Measurements from ENCODE around the gene SLC25A38.

Gene SLC25A38

GRCh38 chr3:39376959-39377634, 6.1 kb upstream of the SLC25A38 start:
- no peak for TF ChIP-seq CTCF (IDR thresholded peaks at IDR 0.05; ENCODE audit: poor library complexity, severe bottlenecking)
- H3K9me3 ChIP-seq (ENCODE audit: severe bottlenecking), result no peaks in the 10 kb centered on the region
- no peaks in the 10 kb centered on the region for H3K27me3 ChIP-seq (ENCODE audit: insufficient read depth, poor library complexity, severe bottlenecking)
- H3K4me1 ChIP-seq (ENCODE audit: insufficient read depth, poor library complexity, severe bottlenecking), result no peaks in the 10 kb centered on the region
- no peak overlapping the region for H3K27ac ChIP-seq (ENCODE audit: poor library complexity, severe bottlenecking)
- H3K4me3 ChIP-seq (ENCODE audit: severe bottlenecking), result no peak overlapping the region
- ATAC-seq (ENCODE audit: low read depth) (no peak), DNase-seq (ENCODE audit: low spot score) (no peak)
- no peaks in the 10 kb centered on the region for H3K36me3 ChIP-seq (ENCODE audit: low read depth)

DNA sequence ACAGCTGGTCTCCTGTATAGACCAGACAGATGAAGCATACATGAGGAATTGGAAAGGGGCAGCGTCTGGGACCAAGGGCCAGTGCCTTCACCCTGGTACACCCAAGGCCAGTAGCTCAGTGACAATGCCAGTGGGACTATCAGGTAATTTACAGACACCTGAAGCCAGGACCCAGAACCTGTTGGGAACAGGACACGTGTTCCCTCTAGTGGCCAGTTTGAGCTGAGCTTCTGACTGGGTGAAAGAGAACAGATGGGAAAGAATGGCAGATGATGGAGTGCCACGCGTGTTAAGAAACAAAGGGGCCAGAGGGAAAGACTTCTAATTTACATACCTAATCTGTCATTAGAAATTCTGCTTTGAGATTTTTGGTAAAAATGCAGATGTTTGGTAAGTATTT, 5.1 kb upstream of the SLC25A38 start:
- no peaks in the 10 kb centered on the region for H3K36me3 ChIP-seq (ENCODE audit: low read depth)
- TF ChIP-seq CTCF (IDR thresholded peaks at IDR 0.05; ENCODE audit: poor library complexity, severe bottlenecking), result peak; percentile 84
- no peaks in the 10 kb centered on the region for H3K27me3 ChIP-seq (ENCODE audit: insufficient read depth, poor library complexity, severe bottlenecking)
- peak; percentile 84 for ATAC-seq (ENCODE audit: low read depth)
- H3K9me3 ChIP-seq (ENCODE audit: severe bottlenecking), result no peaks in the 10 kb centered on the region
- H3K4me3 ChIP-seq (ENCODE audit: severe bottlenecking), result no peak overlapping the region
- DNase-seq (ENCODE audit: low spot score), result no peak
- H3K4me1 ChIP-seq (ENCODE audit: insufficient read depth, poor library complexity, severe bottlenecking), result peaks cover 7% of the 10 kb centered on the region
- H3K27ac ChIP-seq (ENCODE audit: poor library complexity, severe bottlenecking), result no peak overlapping the region

- no peak for TF ChIP-seq CTCF (IDR thresholded peaks at IDR 0.05; ENCODE audit: poor library complexity, severe bottlenecking)
- Histone ChIP-seq H3K4me1 (ENCODE audit: insufficient read depth, poor library complexity, severe bottlenecking) (peaks cover 7% of the 10 kb centered on the region), H3K9me3 (ENCODE audit: severe bottlenecking) (no peaks in the 10 kb centered on the region), H3K36me3 (ENCODE audit: low read depth) (no peaks in the 10 kb centered on the region), H3K4me3 (ENCODE audit: severe bottlenecking) (no peak overlapping the region), H3K27me3 (ENCODE audit: insufficient read depth, poor library complexity, severe bottlenecking) (no peaks in the 10 kb centered on the region), H3K27ac (ENCODE audit: poor library complexity, severe bottlenecking) (no peak overlapping the region)
- ATAC-seq (ENCODE audit: low read depth) (no peak), DNase-seq (ENCODE audit: low spot score) (no peak)
Measured at GRCh38 chr3:39378957-39379777, 4.0 kb upstream of the SLC25A38 start.

GRCh38 chr3:39379778-39380155, 3.4 kb upstream of the SLC25A38 start:
- H3K9me3 ChIP-seq (ENCODE audit: severe bottlenecking), result no peaks in the 10 kb centered on the region
- H3K27me3 ChIP-seq (ENCODE audit: insufficient read depth, poor library complexity, severe bottlenecking), result no peaks in the 10 kb centered on the region
- H3K27ac ChIP-seq (ENCODE audit: poor library complexity, severe bottlenecking), result no peak overlapping the region
- no peaks in the 10 kb centered on the region for H3K36me3 ChIP-seq (ENCODE audit: low read depth)
- H3K4me1 ChIP-seq (ENCODE audit: insufficient read depth, poor library complexity, severe bottlenecking), result peaks cover 7% of the 10 kb centered on the region
- no peak overlapping the region for H3K4me3 ChIP-seq (ENCODE audit: severe bottlenecking)
- ATAC-seq (ENCODE audit: low read depth) (no peak), DNase-seq (ENCODE audit: low spot score) (no peak)
- no peak for TF ChIP-seq CTCF (IDR thresholded peaks at IDR 0.05; ENCODE audit: poor library complexity, severe bottlenecking)

DNA sequence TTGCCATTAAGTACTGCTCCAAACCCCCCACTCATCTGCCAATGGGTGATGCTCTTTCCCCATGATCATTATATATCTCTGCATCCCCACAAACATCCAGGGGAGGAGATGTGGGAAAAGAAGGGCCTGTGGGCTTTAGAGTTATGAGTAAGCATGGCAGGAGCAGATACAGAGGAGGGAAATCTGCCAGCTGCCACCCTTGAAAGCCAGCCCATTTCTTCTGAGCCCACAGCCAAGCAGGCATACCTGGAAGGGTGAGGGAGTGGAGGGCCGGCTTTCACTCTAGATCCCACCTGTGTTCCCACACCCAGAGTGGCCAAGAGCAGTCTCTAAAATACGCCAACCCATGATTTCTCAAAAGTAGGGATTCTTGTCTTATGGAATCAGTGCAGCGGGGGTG, 1.7 kb upstream of the SLC25A38 start:
- TF ChIP-seq CTCF (IDR thresholded peaks at IDR 0.05; ENCODE audit: poor library complexity, severe bottlenecking), result no peak
- Histone ChIP-seq H3K4me1 (ENCODE audit: insufficient read depth, poor library complexity, severe bottlenecking) (peaks cover 7% of the 10 kb centered on the region), H3K4me3 (ENCODE audit: severe bottlenecking) (no peak overlapping the region), H3K36me3 (ENCODE audit: low read depth) (peaks cover 15% of the 10 kb centered on the region; the same call in 1 of the 2 replicates), H3K27ac (ENCODE audit: poor library complexity, severe bottlenecking) (no peak overlapping the region), H3K27me3 (ENCODE audit: insufficient read depth, poor library complexity, severe bottlenecking) (no peaks in the 10 kb centered on the region), H3K9me3 (ENCODE audit: severe bottlenecking) (no peaks in the 10 kb centered on the region)
- no peak for ATAC-seq (ENCODE audit: low read depth)
- no peak for DNase-seq (ENCODE audit: low spot score)
